ENCODE results near the gene PRPS2. TPM values are rescaled to one million over a fixed set of nuclear protein-coding genes. Genes with fewer than 3 reads are reported as not detected.

Gene PRPS2
- total RNA-seq = 21.6 and 30.2 TPM in 2 replicates

DNA sequence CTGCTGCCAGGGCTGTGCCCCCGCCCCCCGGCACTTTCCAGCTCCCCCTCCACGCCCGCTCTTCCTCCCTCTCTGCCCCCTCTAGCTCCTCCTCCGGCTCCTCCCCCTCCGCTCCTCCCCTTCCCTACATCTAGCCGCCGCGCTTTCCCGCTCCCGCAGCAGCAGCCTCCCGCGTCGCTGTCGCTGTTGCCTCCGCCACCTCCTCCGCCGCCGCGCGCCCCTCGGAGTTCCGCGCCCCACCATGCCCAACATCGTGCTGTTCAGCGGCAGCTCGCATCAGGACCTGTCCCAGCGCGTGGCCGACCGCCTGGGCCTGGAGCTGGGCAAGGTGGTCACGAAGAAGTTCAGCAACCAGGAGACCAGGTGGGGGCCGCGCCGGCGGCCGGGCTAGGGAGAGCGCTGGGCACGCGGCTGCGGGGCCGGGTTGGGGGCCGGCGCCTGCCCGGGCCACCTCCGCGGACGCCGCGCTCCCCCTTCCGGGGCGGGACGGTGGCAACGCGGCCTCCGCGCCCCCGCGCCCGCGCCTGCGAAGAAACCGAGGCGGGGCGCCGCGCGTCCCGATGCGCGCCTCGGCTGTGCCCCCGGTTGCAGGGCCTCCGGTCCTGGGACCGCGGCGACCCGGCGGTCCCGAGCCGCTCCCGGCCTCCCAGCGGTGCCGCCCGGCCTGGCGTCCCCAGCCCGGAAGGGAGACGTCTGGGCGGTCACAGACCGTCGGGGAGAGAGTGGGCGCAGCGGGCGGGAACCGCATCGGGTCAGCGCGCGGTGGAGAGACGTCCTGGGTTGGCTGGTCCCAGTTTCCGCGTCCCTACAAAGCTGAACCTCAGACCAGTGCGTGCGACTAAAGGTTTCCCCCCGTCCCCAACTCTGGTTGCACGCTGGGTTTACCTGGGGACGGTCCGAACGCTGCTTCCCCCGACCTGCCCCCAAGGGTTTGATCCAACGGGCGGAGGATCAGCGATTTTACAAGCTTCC, at the start of gene PRPS2:
Gene PRPS2 (plus strand): TSS at position 156 of the 972 bp plus-strand sequence. CDS start 86 bp downstream, at position 242.
- peak; percentile 24 for DNase-seq (ENCODE audit: low read depth)
- TF ChIP-seq, protein P1, sequence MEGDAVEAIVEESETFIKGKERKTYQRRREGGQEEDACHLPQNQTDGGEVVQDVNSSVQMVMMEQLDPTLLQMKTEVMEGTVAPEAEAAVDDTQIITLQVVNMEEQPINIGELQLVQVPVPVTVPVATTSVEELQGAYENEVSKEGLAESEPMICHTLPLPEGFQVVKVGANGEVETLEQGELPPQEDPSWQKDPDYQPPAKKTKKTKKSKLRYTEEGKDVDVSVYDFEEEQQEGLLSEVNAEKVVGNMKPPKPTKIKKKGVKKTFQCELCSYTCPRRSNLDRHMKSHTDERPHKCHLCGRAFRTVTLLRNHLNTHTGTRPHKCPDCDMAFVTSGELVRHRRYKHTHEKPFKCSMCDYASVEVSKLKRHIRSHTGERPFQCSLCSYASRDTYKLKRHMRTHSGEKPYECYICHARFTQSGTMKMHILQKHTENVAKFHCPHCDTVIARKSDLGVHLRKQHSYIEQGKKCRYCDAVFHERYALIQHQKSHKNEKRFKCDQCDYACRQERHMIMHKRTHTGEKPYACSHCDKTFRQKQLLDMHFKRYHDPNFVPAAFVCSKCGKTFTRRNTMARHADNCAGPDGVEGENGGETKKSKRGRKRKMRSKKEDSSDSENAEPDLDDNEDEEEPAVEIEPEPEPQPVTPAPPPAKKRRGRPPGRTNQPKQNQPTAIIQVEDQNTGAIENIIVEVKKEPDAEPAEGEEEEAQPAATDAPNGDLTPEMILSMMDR (IDR thresholded peaks at IDR 0.05; ENCODE audit: insufficient read depth, low read depth, low read length) = no peak
- peak within 1 kb of the TSS; percentile 73 for H3K4me3 ChIP-seq (ENCODE audit: low read depth, low read length)

DNA sequence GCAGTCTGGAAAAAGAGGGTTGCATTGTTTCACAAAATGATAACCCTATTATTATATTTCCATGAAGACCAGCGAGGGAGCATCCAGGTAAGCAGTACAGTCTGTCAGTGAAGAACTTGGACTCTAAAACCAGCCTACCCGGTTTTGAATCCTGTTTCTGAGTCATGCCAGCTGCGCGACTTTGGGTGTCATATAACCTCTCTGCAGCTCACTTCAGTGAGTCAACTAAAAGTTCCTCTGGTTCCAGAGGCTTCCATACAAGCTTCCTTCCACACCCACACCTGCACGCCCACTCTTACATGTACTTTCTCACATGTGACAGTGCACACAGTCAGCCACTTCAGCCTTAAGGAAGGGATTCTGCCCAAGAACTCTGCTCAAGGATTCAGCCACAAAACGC, 49.8 kb upstream of the PRPS2 start:
- DNase-seq (ENCODE audit: low read depth) = no peak
- TF ChIP-seq, protein P1 (IDR thresholded peaks at IDR 0.05; ENCODE audit: insufficient read depth, low read depth, low read length) = no peak
- no peak overlapping the region for H3K4me3 ChIP-seq (ENCODE audit: low read depth, low read length)

DNA sequence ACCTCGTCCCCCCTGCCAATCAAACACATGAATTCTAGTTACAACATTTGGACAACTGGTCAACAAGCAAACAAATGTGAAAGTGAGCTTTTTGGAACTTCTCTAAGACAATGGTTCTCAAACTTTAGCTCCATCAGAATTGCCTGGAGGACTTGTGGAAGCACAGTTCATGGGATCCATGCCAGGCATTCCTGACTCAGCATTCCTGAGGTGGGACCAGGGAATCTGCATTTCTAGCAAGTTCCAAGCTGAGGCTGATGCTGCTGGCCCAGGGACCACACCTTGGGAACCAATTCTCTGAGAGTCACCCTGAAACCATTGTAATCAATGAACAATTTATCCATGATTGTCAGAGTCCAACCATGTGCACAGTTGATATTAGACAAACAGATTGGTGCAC, 43.8 kb upstream of the PRPS2 start:
- TF ChIP-seq, protein P1 (IDR thresholded peaks at IDR 0.05; ENCODE audit: insufficient read depth, low read depth, low read length) = no peak
- H3K4me3 ChIP-seq (ENCODE audit: low read depth, low read length) = no peak overlapping the region
- no peak for DNase-seq (ENCODE audit: low read depth)

DNA sequence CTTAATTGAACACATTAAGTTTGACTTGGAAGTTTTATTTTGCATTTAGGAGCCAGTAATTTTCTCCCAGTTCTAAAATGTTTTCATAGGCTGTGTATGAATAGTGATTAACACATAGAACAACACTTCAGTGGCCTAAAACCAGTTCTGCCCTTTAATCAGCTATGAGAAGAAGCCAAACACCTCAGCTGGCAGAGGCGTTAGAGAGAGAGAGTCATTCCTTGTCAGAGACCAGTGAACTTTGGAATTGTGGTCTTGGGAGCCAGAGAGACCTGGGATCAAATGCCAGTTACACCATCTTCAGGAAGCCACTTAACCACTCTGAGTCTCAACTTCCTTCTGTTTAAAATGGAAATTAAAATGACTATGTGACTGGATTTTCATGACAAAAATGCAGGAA, 39.3 kb upstream of the PRPS2 start:
- no peak overlapping the region for H3K4me3 ChIP-seq (ENCODE audit: low read depth, low read length)
- no peak for DNase-seq (ENCODE audit: low read depth)
- TF ChIP-seq, protein P1 (IDR thresholded peaks at IDR 0.05; ENCODE audit: insufficient read depth, low read depth, low read length) = no peak

DNA sequence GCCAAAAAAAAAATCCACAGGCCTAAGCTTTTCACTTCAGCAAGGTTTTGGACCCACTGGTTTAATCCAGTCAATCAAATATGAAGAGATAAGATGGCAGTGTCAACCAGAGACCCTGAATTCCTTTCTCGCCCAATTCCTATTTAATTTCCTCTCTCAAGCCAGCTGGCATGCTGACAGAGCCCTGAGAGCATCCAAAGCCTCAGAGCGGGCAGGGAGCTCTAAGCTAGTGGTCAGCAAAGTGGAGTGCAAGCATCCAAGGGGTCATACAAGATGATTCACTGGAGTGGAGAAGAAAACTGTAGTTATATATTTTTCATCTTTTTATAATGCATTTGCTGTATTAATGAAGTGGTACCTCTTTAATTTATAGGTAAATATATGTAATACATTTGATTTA, 37.8 kb upstream of the PRPS2 start:
- H3K4me3 ChIP-seq (ENCODE audit: low read depth, low read length) = no peak overlapping the region
- no peak for DNase-seq (ENCODE audit: low read depth)
- TF ChIP-seq, protein P1 (IDR thresholded peaks at IDR 0.05; ENCODE audit: insufficient read depth, low read depth, low read length) = no peak

DNA sequence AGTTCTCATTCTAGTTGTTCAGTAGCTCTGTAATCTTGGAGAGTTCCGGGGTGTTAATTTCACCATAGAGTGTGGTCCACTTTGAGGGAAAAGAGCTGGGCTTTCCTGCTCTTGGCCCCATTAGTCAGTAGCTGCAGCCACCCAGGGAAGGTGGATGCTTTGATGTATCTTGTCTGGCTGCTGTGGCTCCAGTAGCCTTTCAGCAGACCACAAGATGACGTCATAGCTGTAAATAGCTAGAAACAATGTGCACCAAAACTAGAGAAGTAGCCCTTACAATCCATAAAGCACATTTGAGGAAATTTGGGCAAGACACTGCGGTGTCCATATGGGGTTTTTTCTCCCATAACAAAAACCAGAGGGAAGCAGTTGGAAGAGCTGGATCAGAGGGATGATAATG, 32.9 kb upstream of the PRPS2 start:
- no peak for DNase-seq (ENCODE audit: low read depth)
- no peak overlapping the region for H3K4me3 ChIP-seq (ENCODE audit: low read depth, low read length)
- TF ChIP-seq, protein P1 (IDR thresholded peaks at IDR 0.05; ENCODE audit: insufficient read depth, low read depth, low read length) = no peak
